ENCODE results near the gene GNAQ.
A peak's percentile ranks its signal among the peaks of the same experiment; 100 is the strongest.

The GNAQ gene

DNA sequence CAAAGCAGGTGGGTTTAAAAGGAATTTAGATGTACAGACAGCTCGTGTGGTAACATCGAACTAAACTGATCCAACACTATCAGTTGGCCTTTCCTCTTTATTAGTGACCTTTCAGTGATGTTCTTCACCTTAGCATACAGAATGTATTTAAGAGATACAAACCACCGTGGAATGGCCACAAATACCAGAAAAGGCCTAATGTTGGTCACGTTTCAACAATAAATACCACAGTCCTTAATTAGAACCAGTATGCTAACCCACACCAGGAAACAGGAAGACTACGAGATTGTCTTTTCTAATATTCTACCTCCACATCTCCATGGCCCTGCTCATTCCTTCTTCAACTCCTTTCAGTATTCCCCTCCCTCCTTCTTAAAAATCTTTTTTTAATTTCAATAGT, 40.4 kb downstream of the GNAQ start:
- H3K14ac ChIP-seq (ENCODE audit: low read length in 2 of 2), result no peak overlapping the region
- no peak overlapping the region for H3K27ac ChIP-seq (ENCODE audit: low read length, poor library complexity, severe bottlenecking)
- no peak overlapping the region for H2AFZ ChIP-seq (ENCODE audit: low read depth, low read length)
- H3K4me1 ChIP-seq (ENCODE audit: control insufficient read depth, insufficient read depth, low read depth, low read length), result no peaks in the 10 kb centered on the region
- no peaks in the 10 kb centered on the region for H3K27me3 ChIP-seq (ENCODE audit: control insufficient read depth in 1 of 2, insufficient read depth in 1 of 2, low read length in 2 of 2)
- H2BK120ac ChIP-seq (ENCODE audit: low read depth, low read length), result no peak overlapping the region
- H3K4me2 ChIP-seq (ENCODE audit: low read length, poor library complexity, severe bottlenecking), result no peak overlapping the region
- no peak overlapping the region for H2BK5ac ChIP-seq (ENCODE audit: low read depth, low read length, poor library complexity, severe bottlenecking)
- no peak overlapping the region for H4K8ac ChIP-seq (ENCODE audit: low read length)
- no peak for DNase-seq
- no peak overlapping the region for H3K4me3 ChIP-seq (ENCODE audit: insufficient read depth in 1 of 2, low read depth in 1 of 2, low read length in 2 of 2)
- peaks cover 34% of the 10 kb centered on the region for H3K79me1 ChIP-seq (replicated peaks; ENCODE audit: low read length, poor library complexity, severe bottlenecking)
- H3K23ac ChIP-seq (ENCODE audit: low read length in 2 of 2), result no peak overlapping the region
- no peak overlapping the region for H2BK12ac ChIP-seq (ENCODE audit: low read length in 2 of 2)
- no peak overlapping the region for H4K91ac ChIP-seq (ENCODE audit: low read length)
- H3K9ac ChIP-seq (ENCODE audit: low read length), result no peak overlapping the region
- no peak overlapping the region for H2BK15ac ChIP-seq (ENCODE audit: low read depth, poor library complexity, severe bottlenecking)
- no peak overlapping the region for H3K18ac ChIP-seq (ENCODE audit: low read depth in 1 of 2, low read length in 2 of 2)
- 67% methylated on average over 5 of the region's 5 CpGs for WGBS
- no peak overlapping the region for H3K4ac ChIP-seq (ENCODE audit: low read depth in 1 of 2, low read length in 2 of 2)
- no peaks in the 10 kb centered on the region for H3K9me3 ChIP-seq (ENCODE audit: control insufficient read depth, low read length)
- no peak overlapping the region for H2AK5ac ChIP-seq (ENCODE audit: low read length, severe bottlenecking)
- H3K36me3 ChIP-seq (ENCODE audit: control insufficient read depth in 1 of 2, insufficient read depth in 2 of 2, low read depth in 1 of 2, low read length in 2 of 2), result no peaks in the 10 kb centered on the region

- no peak overlapping the region for H2BK15ac ChIP-seq (ENCODE audit: low read depth, poor library complexity, severe bottlenecking)
- H3K14ac ChIP-seq (ENCODE audit: low read length in 2 of 2), result no peak overlapping the region
- H3K18ac ChIP-seq (ENCODE audit: low read depth in 1 of 2, low read length in 2 of 2), result no peak overlapping the region
- H3K27ac ChIP-seq (ENCODE audit: low read length, poor library complexity, severe bottlenecking), result no peak overlapping the region
- H3K4me2 ChIP-seq (ENCODE audit: low read length, poor library complexity, severe bottlenecking), result no peak overlapping the region
- H3K79me1 ChIP-seq (replicated peaks; ENCODE audit: low read length, poor library complexity, severe bottlenecking), result peaks cover 29% of the 10 kb centered on the region
- H3K4me1 ChIP-seq (ENCODE audit: control insufficient read depth, insufficient read depth, low read depth, low read length), result no peaks in the 10 kb centered on the region
- no peak overlapping the region for H2AK5ac ChIP-seq (ENCODE audit: low read length, severe bottlenecking)
- H2BK12ac ChIP-seq (ENCODE audit: low read length in 2 of 2), result no peak overlapping the region
- no peak overlapping the region for H3K23ac ChIP-seq (ENCODE audit: low read length in 2 of 2)
- no peaks in the 10 kb centered on the region for H3K36me3 ChIP-seq (ENCODE audit: control insufficient read depth in 1 of 2, insufficient read depth in 2 of 2, low read depth in 1 of 2, low read length in 2 of 2)
- DNase-seq, result no peak
- no peak overlapping the region for H3K9ac ChIP-seq (ENCODE audit: low read length)
- no peak overlapping the region for H2BK120ac ChIP-seq (ENCODE audit: low read depth, low read length)
- no peak overlapping the region for H4K91ac ChIP-seq (ENCODE audit: low read length)
- H3K4ac ChIP-seq (ENCODE audit: low read depth in 1 of 2, low read length in 2 of 2), result no peak overlapping the region
- no peaks in the 10 kb centered on the region for H3K9me3 ChIP-seq (ENCODE audit: control insufficient read depth, low read length)
- no peak overlapping the region for H4K8ac ChIP-seq (ENCODE audit: low read length)
- H3K27me3 ChIP-seq (ENCODE audit: control insufficient read depth in 1 of 2, insufficient read depth in 1 of 2, low read length in 2 of 2), result no peaks in the 10 kb centered on the region
- no peak overlapping the region for H2BK5ac ChIP-seq (ENCODE audit: low read depth, low read length, poor library complexity, severe bottlenecking)
- H2AFZ ChIP-seq (ENCODE audit: low read depth, low read length), result no peak overlapping the region
- H3K4me3 ChIP-seq (ENCODE audit: insufficient read depth in 1 of 2, low read depth in 1 of 2, low read length in 2 of 2), result no peak overlapping the region
Observed at GRCh38 chr9:77989909-77990308, 41.7 kb downstream of the GNAQ start.

DNA sequence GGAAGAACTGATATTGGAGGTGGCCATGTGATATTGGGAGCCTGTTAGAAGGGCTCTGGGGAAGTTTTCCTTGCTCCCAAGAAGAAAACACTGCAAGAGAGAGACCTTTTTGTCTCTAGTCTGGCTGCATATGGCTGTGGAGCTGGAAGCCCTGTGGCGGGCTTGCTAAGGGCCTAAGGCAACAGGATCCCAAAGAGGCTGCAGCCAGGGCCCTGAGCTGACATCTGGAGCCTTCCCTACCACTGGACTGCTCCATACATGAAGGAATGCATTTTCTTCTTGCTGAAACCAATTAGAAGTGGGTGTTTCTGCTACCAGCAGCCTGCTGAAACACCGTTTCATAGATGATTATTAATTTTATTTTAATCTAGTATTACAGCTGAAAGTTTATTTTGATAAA, 42.2 kb downstream of the GNAQ start:
- Histone ChIP-seq H3K27me3 (ENCODE audit: control insufficient read depth in 1 of 2, insufficient read depth in 1 of 2, low read length in 2 of 2) (no peaks in the 10 kb centered on the region), H2BK120ac (ENCODE audit: low read depth, low read length) (no peak overlapping the region), H3K4ac (ENCODE audit: low read depth in 1 of 2, low read length in 2 of 2) (no peak overlapping the region), H4K8ac (ENCODE audit: low read length) (no peak overlapping the region), H2BK5ac (ENCODE audit: low read depth, low read length, poor library complexity, severe bottlenecking) (no peak overlapping the region), H3K36me3 (ENCODE audit: control insufficient read depth in 1 of 2, insufficient read depth in 2 of 2, low read depth in 1 of 2, low read length in 2 of 2) (no peaks in the 10 kb centered on the region), H3K18ac (ENCODE audit: low read depth in 1 of 2, low read length in 2 of 2) (peak overlapping the region in 1 of 2 experiments; percentile 13), H4K91ac (ENCODE audit: low read length) (no peak overlapping the region), H2AFZ (ENCODE audit: low read depth, low read length) (no peak overlapping the region), H2BK12ac (ENCODE audit: low read length in 2 of 2) (no peak overlapping the region), H3K9ac (ENCODE audit: low read length) (no peak overlapping the region), H2AK5ac (ENCODE audit: low read length, severe bottlenecking) (no peak overlapping the region), H3K79me1 (replicated peaks; ENCODE audit: low read length, poor library complexity, severe bottlenecking) (peaks cover 31% of the 10 kb centered on the region), H3K23ac (ENCODE audit: low read length in 2 of 2) (no peak overlapping the region), H3K9me3 (ENCODE audit: control insufficient read depth, low read length) (no peaks in the 10 kb centered on the region), H2BK15ac (ENCODE audit: low read depth, poor library complexity, severe bottlenecking) (no peak overlapping the region), H3K27ac (ENCODE audit: low read length, poor library complexity, severe bottlenecking) (no peak overlapping the region), H3K4me3 (ENCODE audit: insufficient read depth in 1 of 2, low read depth in 1 of 2, low read length in 2 of 2) (no peak overlapping the region), H3K4me2 (ENCODE audit: low read length, poor library complexity, severe bottlenecking) (peak overlapping the region; percentile 17), H3K4me1 (ENCODE audit: control insufficient read depth, insufficient read depth, low read depth, low read length) (no peaks in the 10 kb centered on the region), H3K14ac (ENCODE audit: low read length in 2 of 2) (no peak overlapping the region)
- WGBS, result 91% methylated on average over 1 of the region's 2 CpGs
- no peak for DNase-seq

DNA sequence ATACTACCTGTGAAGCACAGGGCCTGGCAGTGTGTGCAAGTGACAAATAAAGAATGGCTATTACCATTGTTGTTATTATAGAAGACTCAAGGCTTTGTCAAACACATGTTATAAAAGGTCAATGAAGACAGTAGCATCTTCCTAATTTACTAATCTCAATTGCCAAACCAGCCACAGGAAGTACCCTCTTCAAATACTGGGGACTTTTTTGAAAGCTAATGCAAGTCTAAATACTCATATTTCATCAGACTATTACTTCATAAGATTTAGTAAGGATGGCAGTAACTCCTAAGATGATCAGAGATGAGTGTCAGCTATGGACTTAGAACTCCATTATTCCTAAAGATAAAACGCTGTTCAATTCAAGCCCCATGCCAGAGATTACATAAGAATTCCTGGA, 43.0 kb downstream of the GNAQ start:
- Histone ChIP-seq H2AK5ac (ENCODE audit: low read length, severe bottlenecking) (no peak overlapping the region), H2BK15ac (ENCODE audit: low read depth, poor library complexity, severe bottlenecking) (no peak overlapping the region), H3K36me3 (ENCODE audit: control insufficient read depth in 1 of 2, insufficient read depth in 2 of 2, low read depth in 1 of 2, low read length in 2 of 2) (no peaks in the 10 kb centered on the region), H3K4me1 (ENCODE audit: control insufficient read depth, insufficient read depth, low read depth, low read length) (no peaks in the 10 kb centered on the region), H4K91ac (ENCODE audit: low read length) (no peak overlapping the region), H3K4ac (ENCODE audit: low read depth in 1 of 2, low read length in 2 of 2) (no peak overlapping the region), H3K9ac (ENCODE audit: low read length) (no peak overlapping the region), H3K4me3 (ENCODE audit: insufficient read depth in 1 of 2, low read depth in 1 of 2, low read length in 2 of 2) (no peak overlapping the region), H3K9me3 (ENCODE audit: control insufficient read depth, low read length) (no peaks in the 10 kb centered on the region), H3K14ac (ENCODE audit: low read length in 2 of 2) (no peak overlapping the region), H3K18ac (ENCODE audit: low read depth in 1 of 2, low read length in 2 of 2) (no peak overlapping the region), H3K79me1 (replicated peaks; ENCODE audit: low read length, poor library complexity, severe bottlenecking) (peaks cover 33% of the 10 kb centered on the region), H4K8ac (ENCODE audit: low read length) (no peak overlapping the region), H3K27ac (ENCODE audit: low read length, poor library complexity, severe bottlenecking) (no peak overlapping the region), H3K23ac (ENCODE audit: low read length in 2 of 2) (no peak overlapping the region), H2BK12ac (ENCODE audit: low read length in 2 of 2) (no peak overlapping the region), H2AFZ (ENCODE audit: low read depth, low read length) (no peak overlapping the region), H3K4me2 (ENCODE audit: low read length, poor library complexity, severe bottlenecking) (no peak overlapping the region), H3K27me3 (ENCODE audit: control insufficient read depth in 1 of 2, insufficient read depth in 1 of 2, low read length in 2 of 2) (no peaks in the 10 kb centered on the region), H2BK5ac (ENCODE audit: low read depth, low read length, poor library complexity, severe bottlenecking) (no peak overlapping the region), H2BK120ac (ENCODE audit: low read depth, low read length) (no peak overlapping the region)
- no peak for DNase-seq
- WGBS, result no CpG with 5 or more reads among the region's 1 CpG
